ENCODE data around the gene SNX24. TPM values are rescaled to one million over a fixed set of nuclear protein-coding genes. Genes with fewer than 3 reads are reported as not detected.

SNX24 gene
- total RNA-seq, 1 donor from 2014 or later: 8.5 TPM

DNA sequence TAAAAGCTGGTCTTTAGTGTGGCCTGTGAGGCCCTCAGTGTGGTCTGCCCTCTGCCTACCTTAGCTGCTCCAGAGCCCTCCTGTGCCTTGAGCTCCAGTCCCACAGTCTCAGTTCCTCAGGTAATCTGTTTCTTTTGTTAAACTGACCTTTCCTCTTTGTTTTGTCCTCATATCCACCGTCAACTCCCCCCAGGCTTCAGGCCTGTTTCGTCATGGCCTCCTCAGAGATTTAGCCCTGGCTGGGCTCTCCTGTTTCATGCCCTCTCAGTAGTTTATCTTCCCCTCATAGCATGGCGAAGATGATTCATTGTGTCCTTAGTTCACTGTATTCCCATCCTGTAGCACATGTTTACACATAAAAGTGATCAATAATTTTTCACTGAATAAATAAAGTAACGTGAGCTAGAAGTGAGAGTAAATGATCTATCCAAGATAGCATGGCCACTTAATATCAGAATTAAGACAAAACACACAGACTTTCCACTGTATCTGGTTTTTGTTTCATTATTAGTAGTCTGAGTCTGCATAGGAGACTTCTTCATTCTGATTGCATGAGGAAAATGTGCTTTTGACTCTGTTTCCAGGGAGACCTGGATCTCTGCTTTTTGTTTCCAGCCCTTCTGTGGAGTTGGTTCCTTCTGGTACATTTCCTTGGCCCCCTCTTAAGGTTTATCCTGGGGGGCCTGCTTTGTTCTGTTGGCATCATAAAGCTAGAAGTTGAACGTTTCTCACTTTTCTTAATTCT, 70.5 kb downstream of the SNX24 start:
- Mint-ChIP-seq H3K4me3 (no peak overlapping the region), H3K4me1 (peaks cover 4% of the 10 kb centered on the region), H3K27ac (no peak overlapping the region), H3K36me3 (ENCODE audit: low read depth) (no peaks in the 10 kb centered on the region), H3K27me3 (no peaks in the 10 kb centered on the region), H3K9me3 (no peaks in the 10 kb centered on the region)
- TF ChIP-seq, protein P1, sequence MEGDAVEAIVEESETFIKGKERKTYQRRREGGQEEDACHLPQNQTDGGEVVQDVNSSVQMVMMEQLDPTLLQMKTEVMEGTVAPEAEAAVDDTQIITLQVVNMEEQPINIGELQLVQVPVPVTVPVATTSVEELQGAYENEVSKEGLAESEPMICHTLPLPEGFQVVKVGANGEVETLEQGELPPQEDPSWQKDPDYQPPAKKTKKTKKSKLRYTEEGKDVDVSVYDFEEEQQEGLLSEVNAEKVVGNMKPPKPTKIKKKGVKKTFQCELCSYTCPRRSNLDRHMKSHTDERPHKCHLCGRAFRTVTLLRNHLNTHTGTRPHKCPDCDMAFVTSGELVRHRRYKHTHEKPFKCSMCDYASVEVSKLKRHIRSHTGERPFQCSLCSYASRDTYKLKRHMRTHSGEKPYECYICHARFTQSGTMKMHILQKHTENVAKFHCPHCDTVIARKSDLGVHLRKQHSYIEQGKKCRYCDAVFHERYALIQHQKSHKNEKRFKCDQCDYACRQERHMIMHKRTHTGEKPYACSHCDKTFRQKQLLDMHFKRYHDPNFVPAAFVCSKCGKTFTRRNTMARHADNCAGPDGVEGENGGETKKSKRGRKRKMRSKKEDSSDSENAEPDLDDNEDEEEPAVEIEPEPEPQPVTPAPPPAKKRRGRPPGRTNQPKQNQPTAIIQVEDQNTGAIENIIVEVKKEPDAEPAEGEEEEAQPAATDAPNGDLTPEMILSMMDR (IDR thresholded peaks at IDR 0.05): no peak
- CTCF ChIA-PET: no interaction called here
- no peak for ATAC-seq (ENCODE audit: low read depth)
- POLR2A ChIA-PET: no interaction called here
- DNase-seq: no peak
- intact Hi-C loops (cut with micrococcal nuclease): no loop called here

GRCh38 chr5:122916490-122916889, 71.1 kb downstream of the SNX24 start:
- POLR2A ChIA-PET: no interaction called here
- TF ChIP-seq, protein P1 (IDR thresholded peaks at IDR 0.05): no peak
- Mint-ChIP-seq H3K27ac (no peak overlapping the region), H3K36me3 (ENCODE audit: low read depth) (no peaks in the 10 kb centered on the region), H3K4me3 (no peak overlapping the region), H3K27me3 (no peaks in the 10 kb centered on the region), H3K4me1 (peaks cover 4% of the 10 kb centered on the region), H3K9me3 (no peaks in the 10 kb centered on the region)
- no peak for ATAC-seq (ENCODE audit: low read depth)
- CTCF ChIA-PET: no interaction called here
- no peak for DNase-seq
- intact Hi-C loops (cut with micrococcal nuclease): no loop called here

DNA sequence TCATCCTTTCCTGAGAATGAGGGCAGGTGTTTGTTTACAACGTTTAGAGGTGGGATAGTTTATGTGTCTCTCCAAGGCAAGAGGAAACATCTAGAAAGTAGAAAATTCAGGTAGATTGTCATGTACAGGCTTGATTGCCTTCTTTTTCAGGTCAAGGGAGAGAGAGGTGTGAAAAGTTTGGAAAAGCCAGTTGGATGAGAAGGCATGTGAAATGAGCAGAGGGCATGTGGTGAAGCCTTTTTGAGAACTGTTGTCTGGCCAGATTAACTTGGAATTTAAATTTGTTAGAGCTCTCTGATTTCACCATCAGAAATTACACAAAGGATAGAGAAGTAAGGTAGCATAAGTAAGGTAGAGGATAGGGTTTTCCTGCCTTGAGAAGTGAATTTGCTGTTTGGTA, 74.6 kb downstream of the SNX24 start:
- ATAC-seq (ENCODE audit: low read depth): no peak

DNA sequence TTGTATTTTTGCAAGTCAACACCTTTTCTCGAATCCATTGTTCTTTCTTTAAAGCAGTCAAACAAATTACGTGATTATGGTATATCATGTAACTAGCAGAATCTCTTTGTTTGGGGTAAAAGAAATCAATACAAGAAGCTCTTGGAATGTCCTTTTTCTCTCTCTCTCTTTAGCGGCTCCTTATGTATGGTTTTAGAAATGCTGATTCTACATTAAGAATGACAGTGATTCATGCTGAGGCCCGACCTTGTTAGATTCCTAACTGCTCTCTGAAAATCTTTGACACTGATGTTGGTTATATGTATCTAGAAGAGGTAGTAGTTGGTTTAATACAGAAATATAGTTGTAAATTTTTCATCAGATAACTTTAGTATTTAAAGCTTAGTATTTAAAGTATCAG, 76.4 kb downstream of the SNX24 start:
- ChIA-PET CTCF (no interaction called here), POLR2A (no interaction called here)
- intact Hi-C loops (cut with micrococcal nuclease): no loop called here
- no peak for DNase-seq
- Mint-ChIP-seq H3K27ac (no peak overlapping the region), H3K9me3 (no peaks in the 10 kb centered on the region), H3K4me3 (no peak overlapping the region), H3K36me3 (ENCODE audit: low read depth) (no peaks in the 10 kb centered on the region), H3K4me1 (no peaks in the 10 kb centered on the region), H3K27me3 (no peaks in the 10 kb centered on the region)
- TF ChIP-seq, protein P1 (IDR thresholded peaks at IDR 0.05): no peak
- ATAC-seq (ENCODE audit: low read depth): no peak

More for the DNA sequence above, 74.6 kb downstream of the SNX24 start:
- peaks cover 4% of the 10 kb centered on the region for H3K4me1 Mint-ChIP-seq
- ChIA-PET POLR2A (no interaction called here), CTCF (no interaction called here)
- intact Hi-C loops (cut with micrococcal nuclease): no loop called here
- TF ChIP-seq, protein P1 (IDR thresholded peaks at IDR 0.05): no peak
- no peak overlapping the region for H3K27ac Mint-ChIP-seq
- H3K36me3 Mint-ChIP-seq (ENCODE audit: low read depth): no peaks in the 10 kb centered on the region
- no peaks in the 10 kb centered on the region for H3K27me3 Mint-ChIP-seq
- DNase-seq: no peak
- H3K9me3 Mint-ChIP-seq: no peaks in the 10 kb centered on the region
- H3K4me3 Mint-ChIP-seq: no peak overlapping the region

- intact Hi-C loops (cut with micrococcal nuclease): no loop called here
- H3K27ac Mint-ChIP-seq: no peak overlapping the region
- H3K9me3 Mint-ChIP-seq: no peaks in the 10 kb centered on the region
- H3K36me3 Mint-ChIP-seq (ENCODE audit: low read depth): no peaks in the 10 kb centered on the region
- no peaks in the 10 kb centered on the region for H3K4me1 Mint-ChIP-seq
- CTCF ChIA-PET: no interaction called here
- DNase-seq (no peak), ATAC-seq (ENCODE audit: low read depth) (no peak)
- no peak overlapping the region for H3K4me3 Mint-ChIP-seq
- TF ChIP-seq, protein P1 (IDR thresholded peaks at IDR 0.05): no peak
- POLR2A ChIA-PET: no interaction called here
- no peaks in the 10 kb centered on the region for H3K27me3 Mint-ChIP-seq
Measured at GRCh38 chr5:122924203-122924602, 78.8 kb downstream of the SNX24 start.

All from activated B cell treated with CpG ODN at 0.5 μM for 24 hours (primary cell).